Ascending aorta (tissue), 2 donors: Measurements from ENCODE around the gene HPDL. TPM values are rescaled to one million over a fixed set of nuclear protein-coding genes. Genes with fewer than 3 reads are reported as not detected.

Source experiments
- DNase-seq, 2 donors: peaks; one replicate each; pipeline ENCODE4 v3.0.0-alpha.2; 2019; ENCODE audit warnings: low spot score in 2 of 2
- H3K27ac ChIP-seq, 2 donors: fragments of 200-600 bp; sonication (generic); one replicate each; pipeline ENCODE4 v1.5.1; 2016 to 2017; ENCODE audit warnings: mild to moderate bottlenecking in 1 of 2
- H3K27me3 ChIP-seq: fragments of 200-600 bp; sonication (generic); one replicate; pipeline ENCODE4 v1.5.1; 2017
- H3K36me3 ChIP-seq, 2 donors: fragments of 200-600 bp; sonication (generic); one replicate each; pipeline ENCODE4 v1.5.1; 2016
- H3K4me1 ChIP-seq, 2 donors: fragments of 200-600 bp; sonication (generic); one replicate each; pipeline ENCODE4 v1.5.1; 2016 to 2017; ENCODE audit warnings: mild to moderate bottlenecking in 1 of 2
- H3K4me3 ChIP-seq, 2 donors: fragments of 200-600 bp; sonication (generic); one replicate each; pipeline ENCODE4 v1.5.1; 2016 to 2017; ENCODE audit warnings: mild to moderate bottlenecking in 1 of 2
- H3K9me3 ChIP-seq, 2 donors: fragments of 200-600 bp; sonication (generic); one replicate each; pipeline ENCODE4 v1.5.1; 2016
- intact Hi-C: fragments of 100-400 bp; cut with DNase I; formaldehyde crosslinking; loops from one replicate; pipeline ENCODE4 v1.15.1; 2023
- total RNA-seq: library from RNA; depleted of rRNA; stranded (reverse); fragments of >200 nt; gene quantifications from one replicate; pipeline ENCODE4 v1.1.0, GENCODE V29; 2016
- TF ChIP-seq, protein P1 (sequence below), 3 experiments: fragments of 200-600 bp in 2 of 3; fragments of 450-650 bp in 1 of 3; sonication (generic) in 2 of 3; IDR thresholded peaks; one replicate each; pipeline ENCODE4 v1.5.1; 2016 to 2019; ENCODE audit warnings: antibody characterized with exemption in 3 of 3, mild to moderate bottlenecking in 1 of 3, moderate library complexity in 1 of 3

HPDL gene
- total RNA-seq, 1 donor from 2014 or later, result not detected

- no peak for DNase-seq
- Histone ChIP-seq H3K27ac (peak overlapping the region; percentile 98), H3K9me3 (no peaks in the 10 kb centered on the region), H3K27me3 (no peaks in the 10 kb centered on the region), H3K36me3 (peaks cover 34% of the 10 kb centered on the region in 2 donors), H3K4me1 (peaks cover 11 to 19% of the 10 kb centered on the region in 2 donors), H3K4me3 (peak overlapping the region; percentile 84 to 87)
- intact Hi-C loops, result loop anchor here (1.0 to 5.0 kb wide), 4 partner anchors 38 to 346 kb away; partner anchors contain the start of genes GPBP1L1, TESK2, TMEM69 and UROD
- TF ChIP-seq, protein P1, sequence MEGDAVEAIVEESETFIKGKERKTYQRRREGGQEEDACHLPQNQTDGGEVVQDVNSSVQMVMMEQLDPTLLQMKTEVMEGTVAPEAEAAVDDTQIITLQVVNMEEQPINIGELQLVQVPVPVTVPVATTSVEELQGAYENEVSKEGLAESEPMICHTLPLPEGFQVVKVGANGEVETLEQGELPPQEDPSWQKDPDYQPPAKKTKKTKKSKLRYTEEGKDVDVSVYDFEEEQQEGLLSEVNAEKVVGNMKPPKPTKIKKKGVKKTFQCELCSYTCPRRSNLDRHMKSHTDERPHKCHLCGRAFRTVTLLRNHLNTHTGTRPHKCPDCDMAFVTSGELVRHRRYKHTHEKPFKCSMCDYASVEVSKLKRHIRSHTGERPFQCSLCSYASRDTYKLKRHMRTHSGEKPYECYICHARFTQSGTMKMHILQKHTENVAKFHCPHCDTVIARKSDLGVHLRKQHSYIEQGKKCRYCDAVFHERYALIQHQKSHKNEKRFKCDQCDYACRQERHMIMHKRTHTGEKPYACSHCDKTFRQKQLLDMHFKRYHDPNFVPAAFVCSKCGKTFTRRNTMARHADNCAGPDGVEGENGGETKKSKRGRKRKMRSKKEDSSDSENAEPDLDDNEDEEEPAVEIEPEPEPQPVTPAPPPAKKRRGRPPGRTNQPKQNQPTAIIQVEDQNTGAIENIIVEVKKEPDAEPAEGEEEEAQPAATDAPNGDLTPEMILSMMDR (IDR thresholded peaks at IDR 0.05), result no peak
Observed at GRCh38 chr1:45340816-45341466, 14.2 kb downstream of the HPDL start.

DNA sequence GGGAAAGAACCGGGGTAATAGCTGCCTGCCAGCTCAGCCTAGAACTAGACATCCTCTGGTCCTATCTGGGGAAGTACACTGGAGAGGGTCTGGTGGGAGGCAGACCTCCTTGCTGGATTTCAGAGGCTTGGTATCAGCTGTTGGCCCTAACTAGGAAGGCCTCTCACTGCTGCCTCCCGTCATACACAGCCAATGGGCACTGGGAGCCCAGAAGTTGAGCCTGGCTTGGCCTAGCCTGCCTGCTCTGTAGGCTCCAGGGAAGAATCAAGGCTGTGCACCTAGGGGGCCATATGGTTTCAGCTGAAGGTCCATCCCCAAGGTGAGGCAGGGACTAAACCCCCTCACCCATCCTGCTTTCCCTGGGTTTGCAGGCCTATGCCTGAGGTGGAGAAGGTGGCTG lies 17.8 kb downstream of the HPDL start:
- intact Hi-C loops, result loop anchor here (5.0 kb wide), 1 partner anchor 343 kb away; the partner anchor contains the start of genes GPBP1L1 and TMEM69
- H3K27ac ChIP-seq, result no peak overlapping the region
- H3K27me3 ChIP-seq, result no peaks in the 10 kb centered on the region
- H3K36me3 ChIP-seq, result peaks cover 34% of the 10 kb centered on the region in 2 donors
- H3K9me3 ChIP-seq, result no peaks in the 10 kb centered on the region
- DNase-seq, result no peak
- peaks cover 19 to 22% of the 10 kb centered on the region in 2 donors for H3K4me1 ChIP-seq
- TF ChIP-seq, protein P1 (IDR thresholded peaks at IDR 0.05), result no peak
- no peak overlapping the region for H3K4me3 ChIP-seq

DNA sequence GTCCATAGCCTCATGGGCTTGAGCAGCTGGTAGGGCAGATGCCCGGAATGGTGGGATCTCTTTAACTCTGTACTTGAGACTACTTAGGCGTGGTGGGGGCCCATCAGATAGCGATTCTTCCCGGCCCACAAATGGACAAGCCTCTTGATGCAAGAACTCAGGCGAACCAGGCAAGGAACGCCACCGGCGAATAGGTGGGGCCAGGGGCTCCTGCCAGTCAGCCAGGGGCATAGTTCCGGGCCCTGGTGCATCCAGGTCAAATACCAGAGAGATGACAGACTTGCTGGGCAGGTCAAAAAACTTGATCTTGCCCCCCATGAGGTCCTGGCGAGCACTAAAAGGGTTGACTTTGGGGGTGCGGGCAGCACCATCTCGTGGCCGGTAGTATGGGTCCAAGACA lies 18.3 kb downstream of the HPDL start:
- Histone ChIP-seq H3K27ac (no peak overlapping the region), H3K27me3 (no peaks in the 10 kb centered on the region), H3K36me3 (peaks cover 34% of the 10 kb centered on the region in 2 donors), H3K4me1 (peaks cover 19 to 23% of the 10 kb centered on the region in 2 donors), H3K9me3 (no peaks in the 10 kb centered on the region), H3K4me3 (no peak overlapping the region)
- DNase-seq, result no peak
- TF ChIP-seq, protein P1 (IDR thresholded peaks at IDR 0.05), result no peak
- intact Hi-C loops, result no loop called here

GRCh38 chr1:45346473-45346872 lies 19.8 kb downstream of the HPDL start:
- peaks cover 34% of the 10 kb centered on the region in 2 donors for H3K36me3 ChIP-seq
- no peaks in the 10 kb centered on the region for H3K27me3 ChIP-seq
- no peak overlapping the region for H3K27ac ChIP-seq
- no peak overlapping the region for H3K4me3 ChIP-seq
- intact Hi-C loops, result no loop called here
- no peaks in the 10 kb centered on the region for H3K9me3 ChIP-seq
- no peak for DNase-seq
- TF ChIP-seq, protein P1 (IDR thresholded peaks at IDR 0.05), result no peak
- peaks cover 9 to 12% of the 10 kb centered on the region in 2 donors for H3K4me1 ChIP-seq

DNA sequence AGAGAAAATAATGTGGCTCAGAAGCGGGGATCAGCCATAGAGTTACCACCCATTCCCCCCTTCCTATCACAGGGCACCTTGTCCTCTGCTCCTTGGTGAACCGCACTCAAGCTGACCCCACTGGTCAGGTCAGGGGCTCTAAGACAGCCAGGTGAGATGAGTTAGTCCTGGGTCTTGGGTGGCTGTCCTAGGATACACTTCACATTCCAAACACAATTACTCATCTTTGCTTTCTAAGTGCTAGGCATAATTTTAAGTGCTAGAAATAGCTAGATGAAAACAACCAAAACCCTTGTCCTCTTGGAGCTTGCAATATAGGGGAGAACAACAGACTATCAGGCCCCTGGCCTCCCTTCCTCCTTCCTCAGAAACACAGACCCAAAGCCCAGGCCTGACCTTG lies 21.3 kb downstream of the HPDL start:
- intact Hi-C loops, result no loop called here

More for the DNA sequence above, 21.3 kb downstream of the HPDL start:
- H3K9me3 ChIP-seq, result no peaks in the 10 kb centered on the region
- H3K4me1 ChIP-seq, result peaks cover 8 to 12% of the 10 kb centered on the region in 2 donors
- H3K27me3 ChIP-seq, result no peaks in the 10 kb centered on the region
- DNase-seq, result no peak
- peak overlapping the region; percentile 59 to 72 for H3K27ac ChIP-seq
- H3K36me3 ChIP-seq, result peaks cover 21% of the 10 kb centered on the region in 2 donors
- TF ChIP-seq, protein P1 (IDR thresholded peaks at IDR 0.05), result no peak
- no peak overlapping the region for H3K4me3 ChIP-seq
